ENCODE measurements around the gene PLA2G2A.

The PLA2G2A gene

GRCh38 chr1:19926296-19927129 is 52.9 kb downstream of the PLA2G2A start:
- TF ChIP-seq CTCF (IDR thresholded peaks at IDR 0.05; ENCODE audit: low read depth, low read length), result no peak
- DNase-seq (ENCODE audit: extremely low read depth, low read depth), result no peak

Data from AG09319 (cell line).